MCF 10A (cell line): Measurements from ENCODE around the gene MST1R. TPM values are rescaled to one million over a fixed set of nuclear protein-coding genes. Genes with fewer than 3 reads are reported as not detected.

ENCODE experiments used
- BruUV-seq: library from RNA; stranded (reverse); fragments of 400-500 nt; replicated peaks from 2 replicates; lab custom pipeline; 2021; lab: Mats Ljungman, UMichigan
- CTCF ChIA-PET: fragments of 300-600 bp; sonication (Branson Sonifier 250); formaldehyde crosslinking; extraction: SDS; loops from one replicate; lab custom pipeline; 2021; ENCODE audit warnings: antibody characterized with exemption, inconsistent platforms; lab: Yijun Ruan, JAX
- POLR2A ChIA-PET: fragments of 300-600, 350-650 bp; sonication (Branson Sonifier 250); formaldehyde crosslinking; extraction: SDS; loops from one replicate; lab custom pipeline; 2020; ENCODE audit warnings: antibody characterized with exemption, inconsistent platforms; lab: Yijun Ruan, JAX
- DNase-seq: peaks from one replicate; pipeline ENCODE4 v3.0.0-alpha.2; 2018; ENCODE audit not compliant: unreplicated experiment
- H3K27ac Mint-ChIP-seq: one replicate; pipeline ENCODE4 v1.8.0; 2022; ENCODE audit warnings: mild to moderate bottlenecking, low read depth, mixed read lengths; ENCODE audit not compliant: unreplicated experiment
- H3K27me3 Mint-ChIP-seq: one replicate; pipeline ENCODE4 v1.8.0; 2022; ENCODE audit warnings: mixed read lengths; ENCODE audit not compliant: insufficient read depth, unreplicated experiment
- H3K36me3 Mint-ChIP-seq: one replicate; pipeline ENCODE4 v1.8.0; 2022; ENCODE audit warnings: mild to moderate bottlenecking, moderate library complexity, mixed read lengths; ENCODE audit not compliant: insufficient read depth, unreplicated experiment
- H3K4me1 Mint-ChIP-seq: one replicate; pipeline ENCODE4 v1.8.0; 2022; ENCODE audit warnings: mixed read lengths; ENCODE audit not compliant: insufficient read depth, unreplicated experiment
- H3K4me3 Mint-ChIP-seq: one replicate; pipeline ENCODE4 v1.8.0; 2022; ENCODE audit warnings: mild to moderate bottlenecking, moderate library complexity, mixed read lengths; ENCODE audit not compliant: unreplicated experiment
- H3K9me3 Mint-ChIP-seq: one replicate; pipeline ENCODE4 v1.8.0; 2022; ENCODE audit warnings: mixed read lengths; ENCODE audit not compliant: unreplicated experiment
- CTCF ChIP-seq: fragments of 200-600 bp; IDR thresholded peaks from one replicate; pipeline ENCODE4 v1.8.0; 2022; ENCODE audit warnings: antibody characterized with exemption, mild to moderate bottlenecking; ENCODE audit not compliant: unreplicated experiment
- intact Hi-C: fragments of 100-400 bp; cut with micrococcal nuclease; formaldehyde crosslinking; loops from 2 replicates; pipeline ENCODE4 v1.14.1; 2022
- total RNA-seq: library from RNA; stranded (reverse); gene quantifications from 2 replicates; pipeline ENCODE4 v1.2.3, GENCODE V29; 2022

MST1R gene
- total RNA-seq, 1 experiment from 2014 or later, result 103 TPM

- BruUV-seq, result no TSS peak
- CTCF ChIA-PET, result interaction anchor here (0.6 to 11.3 kb wide), 8 partner anchors 10 to 88 kb away, joined by 3 to 201 read pairs (median 3); partner anchors contain the start of genes CDHR4, INKA1, MON1A and MST1R
- Mint-ChIP-seq H3K27me3 (no peaks in the 10 kb centered on the region), H3K36me3 (no peaks in the 10 kb centered on the region), H3K27ac (no peak overlapping the region), H3K9me3 (no peaks in the 10 kb centered on the region), H3K4me1 (no peaks in the 10 kb centered on the region), H3K4me3 (no peak overlapping the region)
- POLR2A ChIA-PET, result no interaction called here
- TF ChIP-seq CTCF, result no peak
- intact Hi-C loops, result no loop called here
- DNase-seq, result no peak
These were observed 61.9 kb downstream of the MST1R start for GRCh38 chr3:49841806-49842205.

GRCh38 chr3:49841126-49841696, 62.5 kb downstream of the MST1R start:
- Mint-ChIP-seq H3K27me3 (no peaks in the 10 kb centered on the region), H3K36me3 (no peaks in the 10 kb centered on the region), H3K4me3 (no peak overlapping the region), H3K9me3 (no peaks in the 10 kb centered on the region), H3K4me1 (no peaks in the 10 kb centered on the region), H3K27ac (no peak overlapping the region)
- no peak for TF ChIP-seq CTCF
- DNase-seq, result peak; percentile 27
- intact Hi-C loops, result no loop called here
- no TSS peak for BruUV-seq
- POLR2A ChIA-PET, result no interaction called here
- CTCF ChIA-PET, result interaction anchor here (0.6 to 11.3 kb wide), 13 partner anchors 9 to 89 kb away, joined by 3 to 201 read pairs (median 3); partner anchors contain the start of genes CDHR4, INKA1, MON1A and MST1R

- H3K27me3 Mint-ChIP-seq, result no peaks in the 10 kb centered on the region
- BruUV-seq, result no TSS peak
- no peak overlapping the region for H3K4me3 Mint-ChIP-seq
- H3K9me3 Mint-ChIP-seq, result no peaks in the 10 kb centered on the region
- POLR2A ChIA-PET, result interaction anchor here (0.7 to 2.1 kb wide), 2 partner anchors 37 to 164 kb away, joined by 4 to 30 read pairs; partner anchors contain the start of gene INKA1
- no peaks in the 10 kb centered on the region for H3K36me3 Mint-ChIP-seq
- no peaks in the 10 kb centered on the region for H3K4me1 Mint-ChIP-seq
- no peak for TF ChIP-seq CTCF
- DNase-seq, result no peak
- intact Hi-C loops, result no loop called here
- CTCF ChIA-PET, result interaction anchor here (0.6 to 11.3 kb wide), 13 partner anchors 9 to 400 kb away, joined by 3 to 201 read pairs (median 3); partner anchors contain the start of genes CDHR4, INKA1 and MST1R
- H3K27ac Mint-ChIP-seq, result no peak overlapping the region
These were observed 63.3 kb downstream of the MST1R start for GRCh38 chr3:49840388-49840787.

GRCh38 chr3:49839193-49839809, 64.4 kb downstream of the MST1R start:
- BruUV-seq, result no TSS peak
- peak; percentile 85 for DNase-seq
- POLR2A ChIA-PET, result interaction anchor here (0.5 to 2.1 kb wide), 8 partner anchors 34 to 119 kb away, joined by 3 to 30 read pairs (median 4); partner anchors contain the start of genes CDHR4, GMPPB and INKA1
- Mint-ChIP-seq H3K4me1 (no peaks in the 10 kb centered on the region), H3K4me3 (no peak overlapping the region), H3K36me3 (peaks cover 4% of the 10 kb centered on the region), H3K9me3 (no peaks in the 10 kb centered on the region), H3K27ac (no peak overlapping the region), H3K27me3 (no peaks in the 10 kb centered on the region)
- intact Hi-C loops, result loop anchor here (1.0 to 5.0 kb wide), 4 partner anchors 37 to 136 kb away; partner anchors contain the start of gene GMPPB
- CTCF ChIA-PET, result interaction anchor here (0.5 to 11.3 kb wide), 56 partner anchors 9 to 411 kb away, joined by 3 to 201 read pairs (median 4); partner anchors contain the start of genes CAMKV, CDHR4, GMPPB and INKA1
- TF ChIP-seq CTCF, result peak; percentile 84
